ENCODE data around the gene MRPL32.

The MRPL32 gene

DNA sequence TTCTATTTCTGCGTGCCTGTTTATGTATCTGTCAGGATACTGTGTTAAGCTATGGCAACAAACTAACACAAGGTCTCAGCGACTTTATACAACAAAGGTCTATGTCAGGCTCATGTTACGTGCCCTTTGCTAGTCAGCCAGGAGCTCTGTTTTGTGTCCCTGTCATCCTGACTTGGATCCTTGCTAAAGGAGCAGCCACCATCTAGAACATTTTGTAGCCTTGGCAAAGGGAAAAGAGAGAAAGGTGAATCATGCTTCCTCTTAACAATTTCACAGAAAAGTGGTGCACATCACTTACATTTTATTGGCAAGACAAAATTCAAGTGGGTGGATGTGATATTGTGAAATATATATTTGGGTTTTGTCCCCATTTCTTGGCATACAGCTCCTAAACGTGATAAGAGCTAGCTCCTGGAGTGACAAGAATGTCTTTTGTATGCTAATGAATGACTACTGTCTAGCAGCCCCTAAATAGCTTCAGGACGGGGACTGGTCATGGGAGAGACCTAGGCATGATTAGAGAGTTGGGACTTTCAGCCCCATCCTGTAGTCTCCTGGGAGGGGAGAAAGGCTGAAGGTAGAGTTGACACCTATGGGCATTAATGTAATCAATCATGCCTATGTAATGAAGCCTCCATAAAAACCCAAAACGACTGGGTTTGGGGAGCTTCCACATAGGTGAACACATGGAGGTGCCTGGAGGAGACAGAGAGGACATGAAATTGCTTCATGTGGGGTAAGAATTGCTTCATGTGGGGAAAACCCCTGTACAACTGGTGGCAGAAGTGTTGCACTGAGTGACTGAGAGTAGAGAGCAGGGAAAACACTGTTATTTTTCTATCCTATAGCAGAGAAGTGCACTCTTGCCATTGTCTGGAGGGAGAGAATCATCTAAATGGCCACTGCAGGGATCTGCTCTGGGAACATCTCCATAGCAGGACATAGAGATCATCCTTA lies 33.0 kb downstream of the MRPL32 start:
- no peak for DNase-seq (ENCODE audit: low spot score)

DNA sequence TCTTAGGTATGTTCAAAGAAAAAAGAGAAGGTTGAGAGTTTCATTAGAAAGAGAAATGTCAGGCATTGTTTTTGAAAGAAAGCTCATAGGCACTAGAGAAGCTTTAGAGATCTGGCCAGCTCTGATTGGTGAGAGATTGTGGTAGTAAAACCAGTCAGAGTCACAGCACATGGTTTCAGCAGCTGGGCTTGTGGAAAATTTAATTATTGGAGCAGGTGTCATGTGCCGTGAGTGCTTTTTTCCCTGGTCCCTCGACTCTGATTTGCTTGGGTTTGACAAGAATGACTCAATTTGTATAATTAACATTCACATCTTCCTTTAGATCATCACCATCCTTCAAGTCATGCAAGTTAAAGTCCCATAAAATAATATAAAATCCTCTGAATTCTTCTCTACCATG lies 35.2 kb downstream of the MRPL32 start:
- DNase-seq (ENCODE audit: low spot score), result no peak

DNA sequence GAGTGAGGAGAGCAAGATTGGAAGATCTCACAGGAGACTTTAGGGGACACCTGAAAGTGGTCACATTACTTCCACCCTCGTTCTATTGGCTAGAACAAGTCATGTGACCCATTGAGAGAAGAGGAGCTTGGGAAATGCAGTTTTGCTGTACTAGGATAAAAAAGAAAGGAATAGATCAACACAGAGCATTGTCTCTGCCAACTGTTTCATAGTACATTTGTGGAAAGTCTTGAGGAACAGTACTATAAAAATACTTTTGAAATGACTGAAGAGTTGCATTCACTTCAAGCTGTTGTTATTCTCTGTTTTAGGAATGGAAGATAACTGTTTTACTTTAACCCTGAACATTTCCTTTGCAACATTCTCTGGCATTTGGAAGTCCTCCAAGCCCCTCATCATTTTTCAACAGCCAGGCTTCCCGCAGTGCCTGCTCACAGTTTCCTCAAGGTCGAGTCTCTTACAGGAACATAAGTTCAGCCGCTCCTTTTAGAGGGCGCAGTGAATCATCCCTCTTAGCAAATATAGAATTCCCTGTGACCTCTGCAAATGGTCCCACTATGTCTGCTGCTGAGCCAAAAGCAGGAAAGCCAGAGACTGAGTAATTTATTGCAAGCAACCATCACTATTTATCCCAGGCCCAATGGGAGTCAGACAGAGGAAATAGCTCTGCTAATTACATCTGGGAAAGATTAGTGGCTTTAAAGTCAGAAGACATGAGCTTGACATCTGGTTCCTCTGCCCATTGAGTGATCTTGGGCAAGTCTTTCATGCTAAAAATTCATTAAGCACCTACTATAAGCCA lies 40.7 kb downstream of the MRPL32 start:
- peak; percentile 36 for DNase-seq (ENCODE audit: low spot score)

- DNase-seq (ENCODE audit: low spot score), result no peak
Measured at GRCh38 chr7:42976371-42976770, 44.2 kb downstream of the MRPL32 start.

DNA sequence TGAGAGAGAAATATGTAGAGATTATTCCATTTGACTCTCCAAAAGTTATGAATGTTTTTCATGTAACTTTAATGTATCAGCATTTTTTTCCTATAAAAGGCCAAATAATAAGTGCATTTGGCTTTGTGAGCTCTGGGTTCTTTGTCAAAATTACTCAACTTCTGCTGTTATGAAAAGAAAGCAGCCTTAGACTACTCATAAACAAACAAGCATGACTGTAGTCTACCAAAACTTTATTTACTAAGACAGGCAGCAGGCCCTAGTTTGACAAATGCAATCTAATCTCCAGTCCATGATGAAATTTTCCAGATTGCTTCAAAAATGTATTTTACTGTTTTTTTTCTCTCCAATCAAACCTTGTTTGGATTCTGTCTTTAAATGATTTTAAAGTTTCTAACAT lies 46.3 kb downstream of the MRPL32 start:
- DNase-seq (ENCODE audit: low spot score), result no peak

DNA sequence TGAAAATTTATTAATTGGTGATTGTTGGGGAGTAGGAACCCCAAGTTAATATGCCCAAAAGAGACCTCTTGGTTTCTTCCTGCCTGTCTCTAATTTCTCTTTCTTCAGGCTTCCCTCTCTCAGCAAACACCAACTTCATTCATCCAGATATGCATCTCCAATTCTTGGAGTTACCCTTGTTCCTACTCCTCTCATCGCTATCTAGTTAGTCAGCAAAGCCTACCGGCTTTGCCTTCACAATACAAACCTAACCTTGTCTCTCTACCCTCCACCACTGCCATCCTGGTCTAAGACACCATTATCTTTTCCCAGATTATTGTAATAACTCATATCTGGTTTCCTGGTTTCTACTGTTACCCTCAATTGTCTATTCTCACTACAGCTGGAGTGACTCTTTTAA lies 47.9 kb downstream of the MRPL32 start:
- DNase-seq (ENCODE audit: low spot score), result no peak

GRCh38 chr7:42980514-42980913 lies 48.3 kb downstream of the MRPL32 start:
- no peak for DNase-seq (ENCODE audit: low spot score)

- DNase-seq (ENCODE audit: low spot score), result no peak
Measured at GRCh38 chr7:42981601-42982000, 49.4 kb downstream of the MRPL32 start.

DNA sequence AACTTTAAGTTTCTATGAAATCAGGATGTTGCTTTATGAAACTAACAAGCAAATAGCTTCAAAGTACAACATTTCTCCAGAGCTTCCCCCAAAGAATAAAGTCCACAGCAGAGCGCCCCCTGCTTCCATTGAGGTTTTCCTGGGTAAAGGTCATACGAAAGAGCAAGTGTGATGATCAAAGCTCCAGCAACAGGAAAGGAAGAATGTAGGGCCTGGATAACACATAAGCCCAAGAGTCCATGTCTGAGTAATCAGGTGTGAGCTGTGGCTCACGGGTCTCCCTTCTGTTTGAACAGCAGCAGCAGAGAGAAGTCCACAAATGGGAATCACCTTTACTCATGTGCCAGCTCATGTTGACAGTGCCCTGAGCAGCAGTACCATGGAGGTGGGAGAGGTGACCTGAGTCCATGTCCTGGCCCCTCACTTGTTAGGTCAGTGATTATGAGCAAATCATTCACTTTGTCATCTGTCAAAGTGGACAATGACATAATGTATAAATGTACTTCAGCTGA lies 50.5 kb downstream of the MRPL32 start:
- DNase-seq (ENCODE audit: low spot score), result no peak

GRCh38 chr7:42984137-42984536 lies 52.0 kb downstream of the MRPL32 start:
- DNase-seq (ENCODE audit: low spot score), result no peak

DNA sequence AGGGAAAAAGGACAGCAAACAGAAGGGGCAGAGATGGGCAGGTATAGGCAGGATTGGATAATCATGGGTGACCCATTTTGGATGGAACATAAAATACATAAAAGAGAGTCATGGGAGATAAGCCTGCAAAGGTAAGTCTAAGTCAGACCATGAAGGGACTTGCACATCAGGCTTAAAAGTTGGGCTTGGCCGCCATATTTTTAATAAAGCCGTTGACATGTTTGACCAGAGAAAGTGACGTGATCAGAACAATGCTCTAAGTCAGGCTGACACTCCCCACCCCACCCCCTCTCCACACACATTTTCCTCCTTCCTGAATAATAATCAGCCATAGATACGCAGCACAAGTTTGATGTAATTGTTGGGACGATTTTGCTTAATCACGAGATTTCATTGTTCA lies 54.0 kb downstream of the MRPL32 start:
- DNase-seq (ENCODE audit: low spot score), result no peak

DNA sequence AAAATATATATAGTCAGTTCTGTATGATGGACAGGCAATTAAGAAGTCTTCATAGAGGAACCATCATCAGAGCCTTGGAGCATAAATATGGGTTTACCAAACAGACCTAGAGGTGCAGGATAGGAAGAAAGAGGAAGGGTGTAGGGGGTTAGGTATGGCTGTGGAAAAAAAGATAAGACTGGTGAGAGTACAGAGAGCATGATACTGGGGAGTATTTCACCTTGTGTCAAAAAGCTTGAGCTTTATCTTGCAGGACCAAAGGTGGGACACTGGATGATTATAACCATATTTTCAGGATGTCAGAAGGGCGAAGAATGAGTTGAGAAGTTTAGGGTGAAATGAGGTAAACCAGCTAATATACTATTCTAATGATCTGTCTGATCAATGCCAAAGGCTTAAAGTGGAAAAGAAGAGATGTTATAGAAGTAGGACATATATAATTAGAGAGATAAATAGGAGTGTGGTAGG lies 54.6 kb downstream of the MRPL32 start:
- no peak for DNase-seq (ENCODE audit: low spot score)

All from iPS-NIHi11 (cell line).